Gastroesophageal sphincter (tissue), 4 donors: ENCODE results near the gene IFNA10. TPM values are rescaled to one million over a fixed set of nuclear protein-coding genes. Genes with fewer than 3 reads are reported as not detected.
"Not testable (repeated sequence)": the region's sequence is repeated elsewhere in the genome, so short reads cannot be mapped to it uniquely, and the experiment has no call there.

ENCODE experiments used
- ATAC-seq: fragments of 150-250 bp; one replicate; pipeline ENCODE4 v1.9.1; 2016; ENCODE audit warnings: mild to moderate bottlenecking, moderate library complexity
- H3K27ac ChIP-seq, 4 donors: fragments of 200-600 bp; sonication (generic) in 3 of 4; 1 replicate in 3 of 4; 2 replicates in 1 of 4; pipeline ENCODE4 v1.5.1; 2016 to 2019
- H3K27me3 ChIP-seq: fragments of 200-600 bp; sonication (generic); one replicate; pipeline ENCODE4 v1.5.1; 2019
- H3K36me3 ChIP-seq, 2 donors: fragments of 200-600 bp; sonication (generic); one replicate each; pipeline ENCODE4 v1.5.1; 2019; ENCODE audit warnings: control low read depth in 1 of 2
- H3K4me1 ChIP-seq, 3 donors: fragments of 200-600 bp; sonication (generic); 1 replicate in 2 of 3; 2 replicates in 1 of 3; pipeline ENCODE4 v1.5.1; 2016 to 2019; ENCODE audit warnings: control low read depth in 2 of 3
- H3K4me3 ChIP-seq, 2 donors: fragments of 200-600 bp; sonication (generic); one replicate each; pipeline ENCODE4 v1.5.1; 2019; ENCODE audit warnings: mild to moderate bottlenecking in 1 of 2, moderate library complexity in 1 of 2
- H3K9me3 ChIP-seq, 3 donors: fragments of 200-600 bp; sonication (generic); one replicate each; pipeline ENCODE4 v1.5.1; 2017 to 2019; ENCODE audit warnings: control low read depth in 2 of 3
- CTCF ChIP-seq, 4 experiments: fragments of 200-600 bp in 2 of 4; fragments of 450-650 bp in 2 of 4; sonication (generic) in 1 of 4; IDR thresholded peaks; one replicate each; pipeline ENCODE4 v1.5.1; 2017 to 2019; ENCODE audit warnings: antibody characterized with exemption in 4 of 4, mild to moderate bottlenecking in 2 of 4, moderate library complexity in 2 of 4
- EP300 ChIP-seq: sonication (generic); formaldehyde crosslinking; IDR thresholded peaks from one replicate; pipeline ENCODE4 v1.6.1; 2017; ENCODE audit warnings: antibody characterized with exemption, mild to moderate bottlenecking
- POLR2A ChIP-seq, 2 donors: fragments of 450-650 bp; IDR thresholded peaks; one replicate each; pipeline ENCODE4 v1.6.1; 2017; ENCODE audit warnings: antibody characterized with exemption in 2 of 2, mild to moderate bottlenecking in 2 of 2, moderate library complexity in 1 of 2
- POLR2AphosphoS5 ChIP-seq: sonication (generic); formaldehyde crosslinking; IDR thresholded peaks from one replicate; pipeline ENCODE4 v1.6.1; 2017; ENCODE audit warnings: antibody characterized with exemption
- WGBS, 2 donors: methylation state at CpG; one replicate each; pipeline ENCODE4 v1.1.5; 2018; ENCODE audit warnings: low coverage in 1 of 2; 5-methylcytosine and 5-hydroxymethylcytosine counted together
- total RNA-seq, 4 donors: library from RNA; depleted of rRNA; stranded (reverse); fragments of >200 nt; gene quantifications; one replicate each; pipeline ENCODE4 v1.1.0, GENCODE V29; 2016

Gene IFNA10
- total RNA-seq, 4 donors from 2014 or later = not detected

DNA sequence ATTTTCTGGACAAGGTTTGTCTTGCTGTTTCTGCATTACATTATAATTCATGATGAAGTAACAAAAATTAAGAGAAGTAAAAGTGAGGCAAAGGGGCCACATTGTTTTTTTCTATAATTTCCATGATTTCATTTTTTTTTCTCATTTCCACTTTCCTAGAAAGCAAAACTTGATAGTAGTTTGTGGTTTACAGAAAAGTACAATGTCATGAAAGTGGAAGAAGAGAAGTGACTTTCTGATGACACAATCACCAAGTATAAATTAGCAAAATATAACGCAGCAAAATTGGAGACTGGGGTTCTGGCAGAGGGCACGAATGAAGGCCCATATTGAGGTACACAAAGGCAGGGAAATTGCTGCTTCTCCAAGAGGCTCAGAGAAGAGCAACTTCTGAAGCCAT, 37.9 kb upstream of the IFNA10 start:
- no peak overlapping the region for H3K4me3 ChIP-seq
- 47 to 51% methylated on average over 2 of the region's 2 CpGs for WGBS, 2 donors
- H3K27ac ChIP-seq = no peak overlapping the region
- H3K36me3 ChIP-seq = no peaks in the 10 kb centered on the region
- TF ChIP-seq EP300 (no peak), CTCF (IDR thresholded peaks at IDR 0.05) (no peak), POLR2AphosphoS5 (no peak), POLR2A (IDR thresholded peaks at IDR 0.05) (no peak)
- no peaks in the 10 kb centered on the region for H3K4me1 ChIP-seq
- no peaks in the 10 kb centered on the region for H3K9me3 ChIP-seq
- H3K27me3 ChIP-seq = peaks cover 10% of the 10 kb centered on the region
- no peak for ATAC-seq

DNA sequence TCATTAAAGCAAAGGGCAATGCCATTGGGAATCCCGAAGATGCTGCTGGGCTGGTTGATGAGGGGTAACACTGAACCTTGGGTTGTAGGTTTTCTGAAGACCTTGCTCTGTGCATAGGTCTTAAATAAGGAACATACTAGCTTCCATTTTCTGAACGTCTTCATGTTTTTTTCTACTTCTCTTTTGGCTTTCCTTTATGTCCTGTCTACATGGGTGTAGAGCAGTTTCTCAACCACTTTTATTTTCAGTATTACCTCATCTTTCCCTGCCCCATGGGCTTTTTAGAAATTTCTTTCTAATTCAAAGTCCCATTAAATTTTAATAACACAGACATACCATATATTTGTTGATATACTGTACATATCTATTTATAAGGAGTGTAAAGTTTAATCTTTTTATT, 33.0 kb upstream of the IFNA10 start, which contains the start of gene IFNA14:
IFNA14 (minus strand) TSS at position 95 of the 400 bp plus-strand sequence; CDS start at position 25, 70 bp downstream.
- Histone ChIP-seq H3K36me3 (no peaks in the 10 kb centered on the region), H3K27ac (no peak within 1 kb of the TSS), H3K4me3 (no peak within 1 kb of the TSS), H3K4me1 (no peaks in the 10 kb centered on the region), H3K27me3 (peaks cover 6% of the 10 kb centered on the region), H3K9me3 (no peaks in the 10 kb centered on the region)
- TF ChIP-seq EP300 (no peak), POLR2A (IDR thresholded peaks at IDR 0.05) (no peak), POLR2AphosphoS5 (no peak), CTCF (IDR thresholded peaks at IDR 0.05) (no peak)
- 71 to 78% methylated on average over 2 of the region's 2 CpGs for WGBS, 2 donors
- ATAC-seq = no peak

DNA sequence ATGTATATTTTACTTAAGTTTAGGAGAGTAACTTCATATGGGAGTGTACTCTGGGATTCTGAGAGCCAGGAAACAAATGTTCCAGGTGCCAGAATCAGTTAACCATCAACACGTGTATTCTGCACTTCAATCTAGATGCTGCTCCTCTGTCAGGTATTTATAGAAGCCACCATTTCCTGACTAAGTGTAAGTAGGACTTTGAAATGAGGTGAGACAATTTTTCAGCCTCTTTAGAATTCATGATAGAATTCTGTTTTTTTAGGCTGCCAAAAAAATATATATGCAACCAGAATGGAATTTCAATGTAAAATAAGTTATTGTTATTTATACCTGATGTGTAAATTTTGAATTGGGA, 29.4 kb upstream of the IFNA10 start:
- not testable (repeated sequence) for ATAC-seq, H3K9me3 ChIP-seq, H3K27me3 ChIP-seq, H3K36me3 ChIP-seq, H3K4me3 ChIP-seq, H3K4me1 ChIP-seq, H3K27ac ChIP-seq
- WGBS, 2 donors = 0 to 38% methylated on average over 1 of the region's 1 CpG

- not testable (repeated sequence) for H3K36me3 ChIP-seq, ATAC-seq, H3K27me3 ChIP-seq, H3K9me3 ChIP-seq, H3K27ac ChIP-seq, H3K4me3 ChIP-seq, H3K4me1 ChIP-seq
- TF ChIP-seq CTCF (IDR thresholded peaks at IDR 0.05) = peak in 3 of 4 experiments; percentile 26 to 52 (median 31)
- WGBS, 2 donors = 30 to 34% methylated on average over 8 of the region's 8 CpGs
Measured at GRCh38 chr9:21235468-21236359, 28.8 kb upstream of the IFNA10 start.

GRCh38 chr9:21234153-21234687, 27.3 kb upstream of the IFNA10 start:
- Histone ChIP-seq H3K36me3 (no peaks in the 10 kb centered on the region), H3K4me3 (no peak overlapping the region), H3K4me1 (no peaks in the 10 kb centered on the region), H3K27me3 (no peaks in the 10 kb centered on the region), H3K9me3 (no peaks in the 10 kb centered on the region), H3K27ac (no peak overlapping the region)
- ATAC-seq = no peak
- no peak for TF ChIP-seq POLR2A (IDR thresholded peaks at IDR 0.05)
- TF ChIP-seq CTCF (IDR thresholded peaks at IDR 0.05) = no peak
- no peak for TF ChIP-seq POLR2AphosphoS5
- TF ChIP-seq EP300 = no peak
- no CpG with 5 or more reads among the region's 4 CpGs for WGBS, 2 donors
